NCI-H524 (cell line): ENCODE results near the gene PPA2.
"Not testable (repeated sequence)": the region's sequence is repeated elsewhere in the genome, so short reads cannot be mapped to it uniquely, and the experiment has no call there.

Source experiments
- DNase-seq, 2 experiments: peaks; one replicate each; lab custom pipeline; 2025; lab: John Stamatoyannopoulos, UW

PPA2 gene

DNA sequence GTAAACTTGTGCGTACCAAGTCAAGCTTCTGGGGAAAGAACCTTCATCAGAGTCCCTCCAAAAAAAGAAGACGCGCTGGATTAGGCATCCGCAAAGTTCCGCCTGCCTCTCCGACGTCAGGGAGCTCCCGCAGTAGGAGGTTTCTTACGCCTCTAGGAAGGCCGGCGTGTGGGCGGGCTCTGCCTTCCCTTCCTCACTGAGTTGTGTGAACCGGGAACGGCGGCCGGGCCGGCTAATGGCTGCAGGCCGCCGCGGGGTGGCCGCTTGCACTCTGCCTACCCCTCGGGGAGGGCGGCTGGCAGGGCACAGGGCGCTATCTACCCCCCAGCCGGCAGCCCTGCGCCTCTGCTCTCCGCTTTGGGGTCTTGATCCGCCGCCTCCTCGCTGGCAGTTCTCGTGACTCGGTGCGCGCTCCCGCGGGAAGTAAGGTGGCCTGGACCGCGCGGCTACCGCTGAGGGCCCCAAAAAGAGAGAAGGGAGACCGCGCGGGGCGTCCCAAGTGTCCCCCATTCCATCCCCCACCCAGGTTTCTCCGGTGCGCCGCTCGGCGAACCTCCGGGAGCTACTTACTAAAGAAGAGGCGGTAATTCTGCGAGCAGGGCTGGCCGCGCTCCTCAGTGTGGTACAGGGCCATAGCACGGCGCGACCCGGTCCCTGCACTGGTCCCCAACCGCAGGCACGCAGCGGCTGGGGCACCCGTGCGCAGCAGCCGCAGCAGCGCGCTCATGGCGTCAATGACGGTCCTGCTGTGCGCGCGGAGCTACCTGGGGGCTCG is at the start of gene PPA2:
Gene PPA2 (minus strand): TSS at position 739 of the 775 bp plus-strand sequence. CDS start 12 bp downstream, at position 727.
- peak; percentile 68 to 71 for DNase-seq

GRCh38 chr4:105520819-105521790 is 47.2 kb upstream of the PPA2 start:
- DNase-seq = peak in 1 of 2 experiments; percentile 41

DNA sequence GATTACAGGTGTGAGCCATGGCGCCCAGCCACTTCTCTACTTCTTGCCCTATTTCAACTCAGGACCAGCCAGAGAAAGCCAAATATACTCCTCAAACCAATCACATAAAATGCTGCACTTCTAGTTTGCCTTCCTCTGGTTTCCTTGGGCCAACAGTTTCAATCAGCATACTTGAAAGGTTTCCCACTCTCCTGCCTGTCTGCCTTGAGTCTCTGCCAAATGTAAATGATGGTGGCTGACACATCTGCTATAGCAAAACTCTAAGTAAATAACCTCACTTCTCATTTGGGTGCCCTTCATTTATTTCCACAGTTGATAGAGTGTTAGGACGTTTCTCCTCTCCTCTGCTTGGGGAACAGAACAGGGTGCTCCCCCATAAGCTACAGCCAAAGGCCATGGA is 36.4 kb upstream of the PPA2 start:
- no peak for DNase-seq

DNA sequence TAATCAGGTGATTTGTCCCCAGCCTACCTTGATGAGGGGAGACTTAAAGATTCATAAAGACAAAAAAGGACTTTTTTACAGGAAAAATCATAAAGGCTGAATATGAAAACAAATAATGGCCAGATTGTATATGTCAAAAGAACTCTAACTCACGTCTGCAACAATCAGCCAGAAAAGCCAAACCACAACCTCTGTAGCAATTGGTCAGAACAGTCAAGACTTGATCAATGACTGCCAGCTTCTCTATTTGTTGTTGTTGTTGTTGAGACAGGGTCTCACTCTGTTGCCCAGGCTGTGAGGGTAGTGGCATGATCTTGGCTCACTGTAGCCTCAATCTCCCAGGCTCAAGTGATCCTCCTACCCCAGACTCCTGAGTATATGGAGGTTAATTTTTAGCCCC is 35.9 kb upstream of the PPA2 start:
- no peak for DNase-seq

DNA sequence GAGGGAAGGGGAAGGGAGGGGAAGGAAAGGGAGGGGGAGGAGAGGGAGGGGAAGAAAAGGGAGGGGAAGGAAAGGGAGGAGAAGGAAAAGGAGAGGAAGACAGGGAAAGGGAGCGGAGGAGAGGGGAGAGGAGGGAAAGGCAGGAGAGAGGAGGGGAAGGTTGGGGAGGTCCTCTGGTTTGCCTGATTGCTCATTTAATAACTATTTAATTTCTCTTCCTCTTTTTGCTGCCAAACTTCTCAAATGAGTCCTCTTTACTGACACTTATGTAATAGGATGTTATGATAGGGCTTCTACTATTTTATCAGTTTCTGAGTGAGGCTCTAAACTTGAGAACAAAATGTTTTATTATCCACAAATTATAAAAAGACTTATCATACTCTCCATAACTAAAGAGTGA is 35.4 kb upstream of the PPA2 start:
- no peak for DNase-seq

DNA sequence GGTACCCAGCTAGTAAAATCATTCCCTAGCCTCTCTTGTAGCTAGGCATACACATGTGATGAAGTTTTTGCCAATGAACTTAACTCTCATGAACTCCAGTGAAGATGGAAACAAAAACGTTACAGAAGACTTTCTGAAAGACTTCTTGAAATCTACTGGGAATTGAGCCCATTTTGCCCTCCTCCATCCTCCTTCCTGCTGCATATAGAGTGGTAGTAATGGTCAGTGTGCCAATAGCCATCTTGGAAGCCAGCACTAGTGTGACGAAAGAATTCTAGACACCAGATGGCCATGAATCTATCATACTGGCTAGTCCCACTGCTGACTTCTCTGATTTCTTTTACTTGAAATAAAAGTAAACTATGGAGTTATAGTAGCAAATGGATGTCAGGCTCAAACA is 30.9 kb upstream of the PPA2 start:
- no peak for DNase-seq

DNA sequence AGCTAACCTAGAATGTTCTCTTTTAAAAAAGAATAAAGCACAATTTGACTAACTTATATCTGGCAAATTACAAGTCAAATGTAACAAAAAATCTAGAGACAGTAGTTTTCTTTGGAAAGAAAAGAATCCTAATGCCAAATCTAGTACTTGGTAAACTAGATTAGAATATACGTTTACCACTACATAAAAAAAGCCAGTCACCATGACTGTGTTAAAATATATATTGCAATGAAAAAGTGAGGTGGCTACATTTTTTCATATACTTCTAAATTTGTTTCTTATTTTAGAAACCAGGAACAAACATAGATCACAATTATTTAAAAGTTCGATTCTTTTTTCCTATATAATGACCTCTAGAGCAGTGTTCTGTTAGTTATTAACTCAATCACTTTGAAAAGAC is 29.6 kb upstream of the PPA2 start:
- no peak for DNase-seq

DNA sequence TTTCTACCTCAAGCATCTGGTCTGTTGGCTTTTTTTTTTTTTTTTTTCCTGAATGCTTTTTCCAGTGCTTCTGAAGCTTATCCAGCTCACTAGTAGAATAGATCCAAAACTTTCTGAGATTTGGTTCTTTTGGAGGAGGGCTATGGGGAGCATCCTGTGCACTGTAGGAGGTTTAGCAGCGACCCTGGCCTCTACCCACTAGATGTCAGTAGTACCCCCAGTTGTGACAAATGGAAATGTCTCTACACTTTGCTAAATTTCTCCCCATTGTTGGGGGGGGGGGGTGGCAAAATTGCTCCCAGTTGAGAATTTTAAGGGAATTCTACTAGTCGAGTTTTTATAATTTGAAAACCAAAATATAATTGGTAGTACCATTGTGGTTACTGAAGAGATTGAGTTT is 23.0 kb upstream of the PPA2 start:
- DNase-seq = peak in 1 of 2 experiments; percentile 1

GRCh38 chr4:105495667-105496066 is 21.8 kb upstream of the PPA2 start:
- DNase-seq = no peak

GRCh38 chr4:105490523-105490922 is 16.7 kb upstream of the PPA2 start:
- no peak for DNase-seq

DNA sequence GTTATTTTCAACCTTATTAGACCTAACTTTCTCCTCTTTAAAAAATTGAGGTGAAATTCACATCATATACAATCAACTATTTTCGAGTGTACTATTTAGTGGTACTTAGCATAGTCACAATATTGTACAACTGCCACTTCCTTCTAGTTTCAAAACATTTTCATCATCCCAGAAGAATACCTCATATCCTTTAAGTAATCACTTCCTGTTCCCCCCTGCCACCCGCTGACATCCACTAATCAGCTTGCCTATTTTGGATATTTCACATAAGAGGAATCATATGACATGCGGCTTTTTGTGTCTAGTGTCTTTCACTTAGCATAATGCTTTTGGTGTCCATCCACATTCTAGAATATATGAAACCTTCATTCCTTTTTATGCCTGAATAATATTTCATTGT is 10.0 kb upstream of the PPA2 start:
- no peak for DNase-seq

GRCh38 chr4:105474099-105474518 is 247 bp upstream of the PPA2 start:
- peak in 1 of 2 experiments; percentile 18 for DNase-seq

GRCh38 chr4:105472871-105473323 is 965 bp downstream of the PPA2 start:
- DNase-seq = peak in 1 of 2 experiments; percentile 34

DNA sequence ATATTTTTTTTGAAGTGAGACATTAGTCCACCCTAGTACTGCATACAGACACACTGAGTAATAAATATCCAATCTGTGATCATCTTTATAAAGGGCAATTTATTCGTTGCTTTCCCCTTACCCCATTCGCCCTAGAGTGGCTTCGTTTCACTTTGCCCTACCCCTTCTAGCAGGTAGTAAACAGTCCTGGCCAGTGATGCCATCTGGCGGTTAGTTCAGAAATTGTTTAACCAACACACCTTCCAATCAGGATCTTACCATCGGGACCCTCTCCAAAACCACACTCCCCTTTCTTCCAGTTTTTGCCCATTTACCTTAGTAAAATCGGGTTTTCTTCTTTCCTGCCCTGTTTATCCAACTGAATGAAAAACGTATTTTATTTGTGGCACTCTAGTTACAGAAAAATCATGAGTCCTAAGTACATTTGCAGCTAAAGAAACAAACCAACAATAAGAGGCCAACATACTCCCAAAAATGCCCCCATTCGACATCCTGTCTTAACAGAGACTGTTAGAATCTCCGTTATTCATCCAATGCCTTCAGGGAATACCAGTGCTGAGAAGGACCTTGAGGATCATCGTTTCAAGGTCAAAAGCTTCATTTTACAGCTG is 2.2 kb downstream of the PPA2 start:
- peak; percentile 20 to 67 for DNase-seq

- no peak for DNase-seq
These were observed 3.1 kb downstream of the PPA2 start for GRCh38 chr4:105470766-105471165.

- no peak for DNase-seq
These were observed 4.1 kb downstream of the PPA2 start for GRCh38 chr4:105469736-105470135.

DNA sequence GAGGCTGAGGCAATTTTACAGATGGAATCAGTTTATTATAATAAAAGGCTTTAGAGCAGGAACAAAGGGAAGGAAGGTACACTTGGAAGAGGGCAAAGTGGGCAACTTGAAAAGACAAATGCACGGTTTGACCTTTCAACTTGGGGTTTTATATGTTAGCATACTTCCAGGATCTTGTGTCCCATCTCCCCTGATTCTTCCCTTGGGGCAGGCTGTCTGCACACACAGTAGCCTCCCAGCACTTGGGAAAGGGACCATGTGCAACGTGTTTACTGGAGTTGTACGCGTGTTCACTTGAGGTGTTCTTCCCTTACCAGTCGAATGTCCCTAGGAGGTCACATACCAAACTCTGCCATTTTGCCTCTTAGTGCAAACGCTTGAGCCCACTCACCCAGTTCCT is 7.3 kb downstream of the PPA2 start:
- no peak for DNase-seq

DNA sequence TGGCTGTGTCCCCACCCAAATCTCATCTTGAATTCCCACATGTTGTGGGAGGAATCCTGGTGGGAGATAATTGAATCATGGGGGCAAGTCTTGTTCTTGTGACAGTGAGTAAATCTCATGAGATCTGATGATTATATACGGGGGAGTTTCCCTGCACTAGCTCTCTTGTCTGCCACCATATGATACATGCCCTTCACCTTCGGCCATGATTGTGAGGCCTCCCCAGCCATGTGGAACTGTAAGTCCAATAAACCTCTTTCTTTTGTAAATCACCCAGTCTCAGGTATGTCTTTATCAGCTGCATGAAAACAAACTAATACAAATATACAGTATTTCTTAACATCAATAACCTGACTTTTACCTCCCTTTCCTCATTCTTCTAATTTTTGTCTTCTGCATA is 9.3 kb downstream of the PPA2 start:
- DNase-seq = not testable (repeated sequence)

- DNase-seq = no peak
These were observed 11.3 kb downstream of the PPA2 start for GRCh38 chr4:105462576-105462975.

- DNase-seq = no peak
These were observed 12.1 kb downstream of the PPA2 start for GRCh38 chr4:105461621-105462382.

DNA sequence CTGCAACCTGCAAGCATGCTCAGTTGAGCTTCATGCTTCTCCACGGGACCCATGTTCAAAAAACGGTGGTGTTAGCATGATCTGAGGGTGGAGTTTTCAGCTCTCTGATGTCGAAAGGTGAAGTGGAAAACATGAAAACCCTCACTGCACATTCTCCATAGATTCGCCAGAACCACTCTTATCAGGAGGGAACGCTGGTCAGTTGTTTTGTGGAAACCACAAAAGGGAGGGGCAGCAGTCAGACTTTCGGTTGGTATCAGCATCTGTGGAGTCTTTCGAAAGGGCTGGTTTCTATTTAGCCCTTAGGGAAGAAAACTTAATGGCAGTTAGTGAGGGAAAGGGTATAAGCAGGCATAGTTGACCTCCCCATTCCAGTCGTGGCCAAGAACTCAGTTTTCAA is 12.6 kb downstream of the PPA2 start:
- DNase-seq = no peak

DNA sequence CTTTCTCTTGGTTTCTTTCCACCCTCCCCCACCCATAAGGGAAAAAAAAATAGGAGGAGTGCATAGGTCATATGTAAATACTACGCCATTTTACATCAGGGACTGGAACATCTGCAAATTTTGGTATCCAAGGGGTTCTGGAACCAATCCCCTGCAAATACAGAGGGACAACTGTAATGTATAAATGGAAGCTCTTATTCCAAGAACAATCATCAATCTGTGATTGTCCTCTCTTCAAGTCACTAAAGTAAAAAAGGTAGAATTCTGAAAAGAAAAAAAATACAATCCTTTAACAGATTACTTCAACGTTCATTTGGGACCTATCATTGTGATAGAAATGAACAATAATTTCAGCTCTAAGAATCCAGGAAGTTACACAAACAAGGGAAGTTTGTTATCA is 13.6 kb downstream of the PPA2 start:
- DNase-seq = no peak
